OCI-LY1 (cell line): ENCODE measurements around the gene CDC25B.
"Not testable (repeated sequence)": the region's sequence is repeated elsewhere in the genome, so short reads cannot be mapped to it uniquely, and the experiment has no call there.

Experiments
- H2AFZ ChIP-seq: fragments of 200-600 bp; sonication (generic), shearing (Covaris generic); 2 replicates; pipeline ENCODE4 v1.6.0; 2014; ENCODE audit warnings: antibody characterized with exemption, mild to moderate bottlenecking, low read length
- H3F3A ChIP-seq: fragments of 200-600 bp; sonication (generic), shearing (Covaris generic); 2 replicates; pipeline ENCODE4 v1.6.0; 2014; ENCODE audit warnings: mild to moderate bottlenecking, antibody characterized with exemption, low read length, moderate library complexity; ENCODE audit not compliant: insufficient read depth
- H3K27ac ChIP-seq: fragments of 200-600 bp; sonication (generic); 2 replicates; pipeline ENCODE4 v1.5.1; 2014; ENCODE audit warnings: low read length, mixed run types, mild to moderate bottlenecking, low read depth; ENCODE audit not compliant: poor library complexity, severe bottlenecking
- H3K27me3 ChIP-seq: fragments of 200-600 bp; sonication (generic); 2 replicates; pipeline ENCODE4 v1.6.0; 2014; ENCODE audit warnings: antibody characterized with exemption, mild to moderate bottlenecking, low read length, moderate library complexity; ENCODE audit not compliant: insufficient read depth
- H3K36me3 ChIP-seq: fragments of 200-600 bp; sonication (generic); 2 replicates; pipeline ENCODE4 v1.6.1; 2014; ENCODE audit warnings: mild to moderate bottlenecking, antibody characterized with exemption, low read length, moderate library complexity, mixed read lengths; ENCODE audit not compliant: insufficient read depth
- H3K4me1 ChIP-seq: fragments of 200-600 bp; sonication (generic); 2 replicates; pipeline ENCODE4 v1.5.1; 2014; ENCODE audit warnings: mild to moderate bottlenecking, low read length, moderate library complexity; ENCODE audit not compliant: insufficient read depth, severe bottlenecking
- H3K4me2 ChIP-seq: fragments of 200-600 bp; sonication (generic), shearing (Covaris generic); 2 replicates; pipeline ENCODE4 v1.6.1; 2014; ENCODE audit warnings: low read length
- H3K4me3 ChIP-seq: fragments of 200-600 bp; sonication (generic); 2 replicates; pipeline ENCODE4 v1.5.1; 2014; ENCODE audit warnings: low read length, low read depth, mild to moderate bottlenecking, mixed read lengths; ENCODE audit not compliant: poor library complexity, severe bottlenecking
- H3K79me2 ChIP-seq: fragments of 200-600 bp; shearing (Covaris generic); 2 replicates; pipeline ENCODE4 v1.6.1; 2016; ENCODE audit warnings: mixed run types, low read length, mixed read lengths; ENCODE audit not compliant: insufficient read depth
- H3K9ac ChIP-seq: fragments of 200-600 bp; sonication (generic), shearing (Covaris generic); 2 replicates; pipeline ENCODE4 v1.6.1; 2014; ENCODE audit warnings: mild to moderate bottlenecking, low read length, mixed read lengths
- H3K9me2 ChIP-seq: fragments of 200-600 bp; sonication (generic), shearing (Covaris generic); 2 replicates; pipeline ENCODE4 v1.6.1; 2014; ENCODE audit warnings: low read depth, mild to moderate bottlenecking, low read length, mixed read lengths
- H3K9me3 ChIP-seq: fragments of 200-600 bp; shearing (Covaris generic); 2 replicates; pipeline ENCODE4 v1.6.1; 2014; ENCODE audit warnings: low read length, mixed read lengths
- H4K20me1 ChIP-seq: fragments of 200-600 bp; sonication (generic), shearing (Covaris generic); 2 replicates; pipeline ENCODE4 v1.6.0; 2016; ENCODE audit warnings: mild to moderate bottlenecking, low read length; ENCODE audit not compliant: insufficient read depth
- EZH2 ChIP-seq: fragments of 200-600 bp; sonication (generic), shearing (Covaris generic); IDR thresholded peaks from 2 replicates; pipeline ENCODE4 v1.8.0; 2017; ENCODE audit warnings: borderline replicate concordance, mixed run types, mild to moderate bottlenecking, antibody characterized with exemption, low read length, moderate library complexity, mixed read lengths
- TF ChIP-seq, protein P1 (sequence below): fragments of 200-600 bp; sonication (generic), shearing (Covaris generic); IDR thresholded peaks from 2 replicates; pipeline ENCODE4 v1.5.1; 2017; ENCODE audit warnings: mild to moderate bottlenecking, antibody characterized with exemption, low read length, moderate library complexity, mixed read lengths

The CDC25B gene

DNA sequence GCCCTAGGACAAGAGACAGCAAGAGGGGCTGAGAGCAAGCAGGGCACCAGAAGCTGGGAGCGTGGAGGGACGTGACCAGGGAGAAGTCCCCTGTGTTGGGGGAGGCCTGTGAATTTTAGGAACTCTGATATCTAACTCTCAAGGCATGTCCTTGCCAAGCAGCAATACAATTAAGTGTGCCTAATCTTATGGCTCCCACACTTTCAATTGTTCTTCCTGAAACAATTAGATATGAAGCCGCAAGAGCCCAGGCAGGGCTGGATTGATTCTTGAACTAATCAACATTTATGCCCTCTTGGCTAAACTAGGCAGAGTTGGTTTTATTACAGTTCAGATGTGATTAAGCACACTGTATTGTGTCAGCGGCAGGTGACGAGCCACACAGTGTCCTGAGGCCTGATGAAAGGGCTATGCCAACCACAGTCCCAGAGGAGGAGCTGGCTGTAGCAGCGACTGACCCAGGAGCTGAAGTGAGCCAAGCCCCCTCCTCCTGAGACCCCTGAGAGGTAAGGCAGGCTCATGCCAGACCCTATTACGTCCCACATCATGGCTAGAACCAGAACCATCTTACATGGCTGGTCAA, 46.3 kb downstream of the CDC25B start:
- no peaks in the 10 kb centered on the region for H3F3A ChIP-seq
- no peak overlapping the region for H3K9ac ChIP-seq
- no peak for TF ChIP-seq EZH2
- TF ChIP-seq, protein P1, sequence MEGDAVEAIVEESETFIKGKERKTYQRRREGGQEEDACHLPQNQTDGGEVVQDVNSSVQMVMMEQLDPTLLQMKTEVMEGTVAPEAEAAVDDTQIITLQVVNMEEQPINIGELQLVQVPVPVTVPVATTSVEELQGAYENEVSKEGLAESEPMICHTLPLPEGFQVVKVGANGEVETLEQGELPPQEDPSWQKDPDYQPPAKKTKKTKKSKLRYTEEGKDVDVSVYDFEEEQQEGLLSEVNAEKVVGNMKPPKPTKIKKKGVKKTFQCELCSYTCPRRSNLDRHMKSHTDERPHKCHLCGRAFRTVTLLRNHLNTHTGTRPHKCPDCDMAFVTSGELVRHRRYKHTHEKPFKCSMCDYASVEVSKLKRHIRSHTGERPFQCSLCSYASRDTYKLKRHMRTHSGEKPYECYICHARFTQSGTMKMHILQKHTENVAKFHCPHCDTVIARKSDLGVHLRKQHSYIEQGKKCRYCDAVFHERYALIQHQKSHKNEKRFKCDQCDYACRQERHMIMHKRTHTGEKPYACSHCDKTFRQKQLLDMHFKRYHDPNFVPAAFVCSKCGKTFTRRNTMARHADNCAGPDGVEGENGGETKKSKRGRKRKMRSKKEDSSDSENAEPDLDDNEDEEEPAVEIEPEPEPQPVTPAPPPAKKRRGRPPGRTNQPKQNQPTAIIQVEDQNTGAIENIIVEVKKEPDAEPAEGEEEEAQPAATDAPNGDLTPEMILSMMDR = no peak
- no peaks in the 10 kb centered on the region for H3K9me3 ChIP-seq
- H3K4me2 ChIP-seq = no peak overlapping the region
- H2AFZ ChIP-seq = no peak overlapping the region
- peaks cover 14% of the 10 kb centered on the region for H3K4me1 ChIP-seq
- no peaks in the 10 kb centered on the region for H3K79me2 ChIP-seq
- H3K27ac ChIP-seq = no peak overlapping the region
- no peaks in the 10 kb centered on the region for H3K27me3 ChIP-seq
- H3K36me3 ChIP-seq = no peaks in the 10 kb centered on the region
- H4K20me1 ChIP-seq = no peaks in the 10 kb centered on the region
- no peaks in the 10 kb centered on the region for H3K9me2 ChIP-seq
- no peak overlapping the region for H3K4me3 ChIP-seq

DNA sequence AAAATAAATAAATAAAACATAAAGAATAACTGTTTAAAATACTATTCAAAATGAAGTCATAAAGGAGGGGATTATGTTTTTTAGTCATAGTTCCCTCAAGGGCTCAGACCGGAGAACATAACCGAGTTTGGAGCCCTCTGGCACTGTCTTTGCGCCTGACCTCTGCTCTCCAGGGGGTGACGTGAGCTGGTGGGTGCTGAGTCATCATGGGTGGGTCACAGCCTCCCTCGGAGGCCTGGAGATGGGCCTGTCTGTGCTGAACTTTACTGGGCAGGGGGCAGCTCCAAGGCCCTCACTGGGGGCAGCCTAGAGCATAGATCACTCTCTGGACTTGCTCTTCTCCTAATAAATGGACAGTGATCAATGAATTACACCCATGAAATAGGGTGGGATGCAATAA, 47.4 kb downstream of the CDC25B start:
- H2AFZ ChIP-seq = no peak overlapping the region
- H3K9me3 ChIP-seq = no peaks in the 10 kb centered on the region
- H3K36me3 ChIP-seq = no peaks in the 10 kb centered on the region
- no peak overlapping the region for H3K4me2 ChIP-seq
- H3K9me2 ChIP-seq = no peaks in the 10 kb centered on the region
- H3K27me3 ChIP-seq = no peaks in the 10 kb centered on the region
- no peaks in the 10 kb centered on the region for H3K79me2 ChIP-seq
- H3K27ac ChIP-seq = no peak overlapping the region
- H3K4me3 ChIP-seq = no peak overlapping the region
- TF ChIP-seq, protein P1 = no peak
- no peak for TF ChIP-seq EZH2
- peaks cover 21% of the 10 kb centered on the region for H3K4me1 ChIP-seq
- H3F3A ChIP-seq = no peaks in the 10 kb centered on the region
- no peaks in the 10 kb centered on the region for H4K20me1 ChIP-seq
- H3K9ac ChIP-seq = no peak overlapping the region

DNA sequence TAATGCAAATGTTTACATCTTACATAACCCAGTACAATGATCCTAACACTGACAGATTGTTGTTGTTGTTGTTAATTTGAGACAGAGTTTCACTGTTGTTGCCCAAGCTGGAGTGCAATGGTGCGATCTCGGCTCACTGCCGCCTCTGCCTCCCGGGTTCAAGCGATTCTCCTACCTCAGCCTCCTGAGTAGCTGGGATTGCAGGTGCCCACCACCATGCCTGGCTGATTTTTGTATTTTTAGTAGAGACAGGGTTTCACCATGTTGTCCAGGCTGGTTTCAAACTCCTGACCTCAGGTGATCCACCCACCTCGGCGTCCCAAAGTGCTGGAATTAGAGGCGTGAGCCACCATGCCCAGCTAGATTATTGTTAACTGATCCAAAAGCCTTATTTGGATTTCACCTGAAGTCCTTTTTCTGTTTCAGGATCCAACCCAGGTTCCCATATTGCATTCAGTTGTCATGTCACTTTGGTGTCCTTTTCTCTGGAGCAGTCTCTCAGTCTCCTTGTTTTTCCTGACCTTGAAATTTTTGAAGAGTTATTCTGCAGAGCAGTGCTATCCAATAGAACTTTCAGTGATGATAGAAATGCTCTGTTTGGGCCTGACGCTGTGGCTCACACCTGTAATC, 48.0 kb downstream of the CDC25B start:
- H3F3A ChIP-seq, H3K4me3 ChIP-seq, H3K27ac ChIP-seq: not testable (repeated sequence)

DNA sequence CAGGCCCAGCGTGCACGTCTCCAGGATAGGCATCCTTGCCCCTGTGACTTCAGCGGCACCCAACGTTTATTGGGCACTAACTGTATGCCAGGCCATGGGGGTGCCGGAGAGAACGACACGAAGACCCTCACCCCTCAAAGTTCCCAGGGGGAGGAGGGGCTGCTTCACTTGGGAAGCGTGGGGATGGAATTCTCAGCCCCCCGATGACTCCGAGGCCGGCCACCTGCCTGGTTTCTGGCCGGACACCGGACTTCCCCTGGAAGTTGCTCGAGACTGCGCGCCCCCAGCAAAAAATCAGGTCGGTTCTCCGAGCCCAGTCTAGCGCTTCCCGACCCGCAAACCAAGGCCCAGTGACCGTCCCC, 50.2 kb downstream of the CDC25B start:
- Histone ChIP-seq H3K79me2 (no peaks in the 10 kb centered on the region), H3K9ac (peak overlapping the region; percentile 80), H3K9me3 (no peaks in the 10 kb centered on the region), H2AFZ (peak overlapping the region; percentile 73; the same call in 1 of the 2 replicates), H3K4me1 (peaks cover 21% of the 10 kb centered on the region), H4K20me1 (no peaks in the 10 kb centered on the region), H3K36me3 (no peaks in the 10 kb centered on the region), H3K4me3 (peak overlapping the region; percentile 87), H3K27ac (no peak overlapping the region), H3K4me2 (peak overlapping the region; percentile 93), H3K9me2 (no peaks in the 10 kb centered on the region), H3K27me3 (no peaks in the 10 kb centered on the region), H3F3A (no peaks in the 10 kb centered on the region)
- TF ChIP-seq, protein P1 = no peak
- no peak for TF ChIP-seq EZH2

More for the DNA sequence above, 48.0 kb downstream of the CDC25B start:
- peaks cover 21% of the 10 kb centered on the region for H3K4me1 ChIP-seq
- H3K4me2 ChIP-seq, H3K36me3 ChIP-seq, H4K20me1 ChIP-seq, H3K9me3 ChIP-seq, H2AFZ ChIP-seq, H3K79me2 ChIP-seq, H3K27me3 ChIP-seq, H3K9ac ChIP-seq, H3K9me2 ChIP-seq: not testable (repeated sequence)
